Transverse colon (tissue), 4 donors: ENCODE measurements around the gene NEMP2. TPM values are rescaled to one million over a fixed set of nuclear protein-coding genes. Genes with fewer than 3 reads are reported as not detected.
A peak's percentile ranks its signal among the peaks of the same experiment; 100 is the strongest.

Source experiments
- DNase-seq: peaks from one replicate; pipeline ENCODE4 v3.0.0-alpha.2; 2019
- H3K27ac ChIP-seq, 4 donors: fragments of 200-600 bp; sonication (generic); 2 replicates each; pipeline ENCODE4 v1.5.1; 2016 to 2018; ENCODE audit warnings: inconsistent platforms in 4 of 4
- H3K27me3 ChIP-seq: fragments of 200-600 bp; sonication (generic); 2 replicates; pipeline ENCODE4 v1.5.1; 2017; ENCODE audit warnings: inconsistent platforms
- H3K36me3 ChIP-seq, 4 donors: fragments of 200-600 bp; sonication (generic); 2 replicates each; pipeline ENCODE4 v1.5.1; 2017 to 2019; ENCODE audit warnings: inconsistent platforms in 4 of 4
- H3K4me1 ChIP-seq, 4 donors: fragments of 200-600 bp; sonication (generic); 2 replicates each; pipeline ENCODE4 v1.5.1; 2017 to 2020; ENCODE audit warnings: inconsistent platforms in 4 of 4
- H3K4me3 ChIP-seq, 4 donors: fragments of 200-600 bp; sonication (generic); 1 replicate in 1 of 4; 2 replicates in 3 of 4; pipeline versions ENCODE4 v1.5.1 to v1.6.1; 2017 to 2019; ENCODE audit warnings: inconsistent platforms in 4 of 4
- H3K9me3 ChIP-seq, 2 donors: fragments of 200-600 bp; sonication (generic); 2 replicates each; pipeline ENCODE4 v1.5.1; 2017 to 2019; ENCODE audit warnings: inconsistent platforms in 2 of 2
- EP300 ChIP-seq: sonication (generic); formaldehyde crosslinking; IDR thresholded peaks from one replicate; pipeline ENCODE4 v1.6.1; 2017; ENCODE audit warnings: antibody characterized with exemption, low read depth
- POLR2A ChIP-seq: fragments of 450-650 bp; IDR thresholded peaks from one replicate; pipeline ENCODE4 v1.6.1; 2016; ENCODE audit warnings: antibody characterized with exemption, mild to moderate bottlenecking, moderate library complexity
- POLR2AphosphoS5 ChIP-seq, 3 donors: sonication (generic); formaldehyde crosslinking; IDR thresholded peaks; one replicate each; pipeline ENCODE4 v1.6.1; 2016; ENCODE audit warnings: antibody characterized with exemption in 3 of 3
- WGBS, 2 donors: methylation state at CpG; one replicate each; pipeline ENCODE4 v1.1.5; 2018; ENCODE audit warnings: low coverage in 1 of 2; 5-methylcytosine and 5-hydroxymethylcytosine counted together
- in situ Hi-C, 4 donors: fragments of 200-750 bp; cut with MboI; loops; one replicate each; pipeline versions ENCODE4 v1.15.0 to v1.15.1; 2017; ENCODE audit warnings: low sequenced_read_pairs in 3 of 4, low pct_ligation_motif_present in 1 of 4, low pct_unique_long_range_greater_than_20kb in 1 of 4
- intact Hi-C: fragments of 100-400 bp; cut with DNase I; formaldehyde crosslinking; loops from one replicate; pipeline ENCODE4 v1.15.1; 2023; ENCODE audit warnings: low total_unique reads
- total RNA-seq, 4 donors: library from RNA; depleted of rRNA; stranded (reverse); fragments of >200 nt; gene quantifications; one replicate each; pipeline ENCODE4 v1.1.0, GENCODE V29; 2016
- TF ChIP-seq, protein P1 (sequence below), 5 experiments: fragments of 200-600 bp in 3 of 5; fragments of 450-650 bp in 2 of 5; sonication (generic) in 3 of 5; IDR thresholded peaks; 1 replicate in 2 of 5; 2 replicates in 3 of 5; pipeline ENCODE4 v1.5.1; 2016 to 2017; ENCODE audit warnings: antibody characterized with exemption in 5 of 5, inconsistent platforms in 3 of 5, mild to moderate bottlenecking in 2 of 5, moderate library complexity in 1 of 5

The NEMP2 gene
- total RNA-seq, 4 donors from 2014 or later, result 0.20 to 2.4 (median 1.6) TPM; not detected in 1

DNA sequence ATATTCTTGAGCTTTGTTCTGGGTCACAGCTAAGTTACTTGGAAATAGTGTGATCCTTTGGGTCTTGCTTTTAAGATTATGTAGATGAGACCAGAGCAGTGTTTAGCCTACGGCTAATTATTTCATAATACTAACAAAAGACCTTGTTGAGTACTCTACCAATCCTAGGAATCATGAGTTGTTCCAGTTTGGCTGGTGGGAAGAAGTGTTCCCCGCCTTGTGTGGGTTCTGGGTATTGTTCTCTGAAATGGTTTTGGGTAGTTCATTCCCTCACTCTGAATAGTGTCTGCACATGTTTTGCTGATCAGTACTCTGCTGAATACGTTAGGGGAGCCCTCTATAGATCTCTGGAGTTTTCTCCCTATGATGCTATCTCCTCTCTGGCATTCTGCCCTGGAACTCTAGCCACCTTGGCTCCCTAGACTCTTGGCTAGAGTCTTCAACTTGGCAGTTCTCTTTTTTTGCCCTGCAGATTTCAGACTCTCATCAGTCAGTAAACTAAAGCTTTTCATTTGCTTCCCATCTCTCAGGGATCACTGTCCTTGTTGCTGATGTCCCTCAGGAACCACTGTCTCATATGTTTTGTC is 48.4 kb downstream of the NEMP2 start:
- in situ Hi-C loops (no loop called here), intact Hi-C loops (loop anchor here (10.0 kb wide), 1 partner anchor 81 kb away; the partner anchor contains the start of gene MFSD6)
- Histone ChIP-seq H3K36me3 (peaks cover 0 to 26% (median 2%) of the 10 kb centered on the region in 4 donors), H3K4me1 (peaks cover 0 to 4% (median 0%) of the 10 kb centered on the region in 4 donors), H3K27me3 (no peaks in the 10 kb centered on the region), H3K4me3 (no peak overlapping the region), H3K9me3 (no peaks in the 10 kb centered on the region), H3K27ac (no peak overlapping the region)
- TF ChIP-seq POLR2AphosphoS5 (IDR thresholded peaks at IDR 0.05) (no peak), POLR2A (no peak), EP300 (no peak)
- TF ChIP-seq, protein P1, sequence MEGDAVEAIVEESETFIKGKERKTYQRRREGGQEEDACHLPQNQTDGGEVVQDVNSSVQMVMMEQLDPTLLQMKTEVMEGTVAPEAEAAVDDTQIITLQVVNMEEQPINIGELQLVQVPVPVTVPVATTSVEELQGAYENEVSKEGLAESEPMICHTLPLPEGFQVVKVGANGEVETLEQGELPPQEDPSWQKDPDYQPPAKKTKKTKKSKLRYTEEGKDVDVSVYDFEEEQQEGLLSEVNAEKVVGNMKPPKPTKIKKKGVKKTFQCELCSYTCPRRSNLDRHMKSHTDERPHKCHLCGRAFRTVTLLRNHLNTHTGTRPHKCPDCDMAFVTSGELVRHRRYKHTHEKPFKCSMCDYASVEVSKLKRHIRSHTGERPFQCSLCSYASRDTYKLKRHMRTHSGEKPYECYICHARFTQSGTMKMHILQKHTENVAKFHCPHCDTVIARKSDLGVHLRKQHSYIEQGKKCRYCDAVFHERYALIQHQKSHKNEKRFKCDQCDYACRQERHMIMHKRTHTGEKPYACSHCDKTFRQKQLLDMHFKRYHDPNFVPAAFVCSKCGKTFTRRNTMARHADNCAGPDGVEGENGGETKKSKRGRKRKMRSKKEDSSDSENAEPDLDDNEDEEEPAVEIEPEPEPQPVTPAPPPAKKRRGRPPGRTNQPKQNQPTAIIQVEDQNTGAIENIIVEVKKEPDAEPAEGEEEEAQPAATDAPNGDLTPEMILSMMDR (IDR thresholded peaks at IDR 0.05), result no peak
- DNase-seq, result no peak
- 88 to 100% methylated on average over 2 to 3 of the region's 3 CpGs for WGBS, 2 donors

DNA sequence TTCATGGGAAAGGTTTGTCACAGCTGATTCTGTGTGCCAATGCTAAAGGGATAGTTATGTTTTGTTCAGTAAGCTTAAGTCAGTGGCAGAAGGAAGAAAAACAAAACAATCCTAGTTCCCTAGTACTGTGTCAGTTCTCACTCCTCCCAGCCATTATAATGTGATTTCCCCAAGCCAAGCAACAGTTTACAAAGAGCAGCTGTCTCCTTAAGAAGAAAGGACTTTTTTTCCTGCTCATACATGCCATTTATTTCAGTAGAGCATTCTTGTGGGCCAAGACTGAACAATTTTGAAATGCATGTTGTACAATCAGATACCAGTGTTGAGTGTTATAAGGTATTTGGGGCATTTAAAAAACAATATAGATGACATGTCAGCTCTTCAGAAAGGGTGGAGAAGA is 52.1 kb downstream of the NEMP2 start:
- in situ Hi-C loops (no loop called here), intact Hi-C loops (loop anchor here (10.0 kb wide), 1 partner anchor 78 kb away; the partner anchor contains the start of gene MFSD6)
- Histone ChIP-seq H3K4me3 (no peak overlapping the region), H3K9me3 (no peaks in the 10 kb centered on the region), H3K27me3 (no peaks in the 10 kb centered on the region), H3K36me3 (no peaks in the 10 kb centered on the region), H3K27ac (no peak overlapping the region), H3K4me1 (peaks cover 7 to 30% (median 12%) of the 10 kb centered on the region in 4 donors)
- DNase-seq, result no peak
- TF ChIP-seq POLR2A, result no peak
- TF ChIP-seq, protein P1 (IDR thresholded peaks at IDR 0.05), result no peak
- TF ChIP-seq POLR2AphosphoS5 (IDR thresholded peaks at IDR 0.05), result no peak
- TF ChIP-seq EP300, result no peak

DNA sequence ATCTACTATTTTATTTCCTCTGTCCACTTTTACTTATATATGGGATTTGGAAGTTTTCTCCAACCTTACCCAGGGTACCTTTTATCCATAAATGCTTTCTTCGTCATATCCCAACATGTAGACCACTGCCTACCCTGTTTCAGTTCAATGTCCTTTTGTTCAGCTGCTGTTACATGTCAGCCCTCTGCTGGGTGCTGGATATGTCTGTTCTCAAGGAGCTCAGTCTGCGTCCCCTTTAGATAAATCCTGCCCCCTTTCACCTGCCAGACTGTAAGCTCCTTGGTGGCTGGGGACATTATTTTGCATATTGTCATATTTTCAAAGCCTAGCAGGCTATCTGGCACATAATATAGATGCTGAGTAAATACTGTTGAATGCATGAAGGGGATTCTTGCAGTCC is 53.2 kb downstream of the NEMP2 start:
- no peaks in the 10 kb centered on the region for H3K36me3 ChIP-seq
- H3K9me3 ChIP-seq, result no peaks in the 10 kb centered on the region
- TF ChIP-seq, protein P1 (IDR thresholded peaks at IDR 0.05), result no peak
- TF ChIP-seq POLR2AphosphoS5 (IDR thresholded peaks at IDR 0.05) (no peak), POLR2A (no peak), EP300 (no peak)
- WGBS, 2 donors, result 71 to 100% methylated on average over 1 to 2 of the region's 2 CpGs
- peaks cover 7 to 35% (median 14%) of the 10 kb centered on the region in 4 donors for H3K4me1 ChIP-seq
- no peak for DNase-seq
- in situ Hi-C loops (no loop called here), intact Hi-C loops (loop anchor here (10.0 kb wide), 1 partner anchor 77 kb away; the partner anchor contains the start of gene MFSD6)
- H3K4me3 ChIP-seq, result no peak overlapping the region
- no peaks in the 10 kb centered on the region for H3K27me3 ChIP-seq
- no peak overlapping the region for H3K27ac ChIP-seq

DNA sequence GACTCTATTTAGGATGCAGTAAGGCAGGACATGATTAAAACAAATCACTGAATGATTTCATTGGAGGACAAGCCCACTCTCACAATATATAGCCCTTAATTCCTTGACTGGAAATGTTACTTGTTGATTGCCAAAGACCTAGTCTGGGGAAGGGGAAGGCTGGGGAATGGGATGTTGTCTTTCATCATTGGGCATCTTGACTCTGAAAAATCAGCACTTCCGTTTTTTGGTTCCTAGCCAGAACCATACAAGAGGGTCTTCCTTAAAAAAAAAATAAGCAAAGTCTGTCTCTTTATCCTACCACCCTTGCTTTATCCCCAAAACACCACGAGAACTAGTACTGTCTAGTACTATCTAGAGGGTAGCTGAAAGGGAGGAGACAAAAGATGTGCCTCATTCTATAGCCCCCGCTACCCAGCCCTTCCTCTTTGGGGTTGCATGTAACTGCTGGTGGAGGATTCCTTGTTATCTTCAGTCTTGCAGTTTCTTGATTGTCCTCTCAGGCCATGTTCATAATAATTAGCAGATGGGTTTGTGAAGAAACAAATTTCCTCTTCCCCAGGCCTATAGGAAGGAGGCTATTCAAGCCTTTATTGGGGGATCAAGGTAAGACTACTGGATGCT is 55.8 kb downstream of the NEMP2 start:
- no peak for TF ChIP-seq EP300
- TF ChIP-seq, protein P1 (IDR thresholded peaks at IDR 0.05), result no peak
- no peak for TF ChIP-seq POLR2AphosphoS5 (IDR thresholded peaks at IDR 0.05)
- TF ChIP-seq POLR2A, result no peak
- in situ Hi-C loops, result no loop called here
- 0 to 76% methylated on average over 1 to 3 of the region's 3 CpGs for WGBS, 2 donors
- no peak for DNase-seq
- Histone ChIP-seq H3K27me3 (no peaks in the 10 kb centered on the region), H3K36me3 (no peaks in the 10 kb centered on the region), H3K27ac (peak overlapping the region; percentile 81 to 83 (median 82)), H3K9me3 (no peaks in the 10 kb centered on the region), H3K4me1 (peaks cover 7 to 35% (median 14%) of the 10 kb centered on the region in 4 donors), H3K4me3 (peak overlapping the region in 2 of 4 donors; percentile 0 to 30)
- intact Hi-C loops, result no loop called here
